ENCODE results near the gene CD36.

CD36 gene

GRCh38 chr7:80637911-80638765 is at the start of gene CD36:
Gene CD36, plus strand, starts transcription at chr7:80638642. Its CDS starts 8,099 bp downstream, at chr7:80646741.
- no peak for FAIRE-seq
- DNase-seq (ENCODE audit: extremely low spot score, insufficient read length, low read depth) = no peak

- DNase-seq (ENCODE audit: extremely low spot score, insufficient read length, low read depth) = no peak
- no peak for FAIRE-seq
These were observed 48.8 kb upstream of the CD36 start for GRCh38 chr7:80589631-80590030.

GRCh38 chr7:80591654-80592053 is 46.8 kb upstream of the CD36 start:
- DNase-seq (ENCODE audit: extremely low spot score, insufficient read length, low read depth) (no peak), FAIRE-seq (no peak)

- FAIRE-seq = no peak
- no peak for DNase-seq (ENCODE audit: extremely low spot score, insufficient read length, low read depth)
These were observed 44.4 kb upstream of the CD36 start for GRCh38 chr7:80593869-80594586.

GRCh38 chr7:80596933-80597517 is 41.4 kb upstream of the CD36 start:
- FAIRE-seq (no peak), DNase-seq (ENCODE audit: extremely low spot score, insufficient read length, low read depth) (no peak)

- DNase-seq (ENCODE audit: extremely low spot score, insufficient read length, low read depth) = no peak
- FAIRE-seq = no peak
These were observed 40.6 kb upstream of the CD36 start for GRCh38 chr7:80597875-80598274.

- FAIRE-seq (no peak), DNase-seq (ENCODE audit: extremely low spot score, insufficient read length, low read depth) (no peak)
These were observed 38.4 kb upstream of the CD36 start for GRCh38 chr7:80600046-80600445.

GRCh38 chr7:80601999-80602398 is 36.4 kb upstream of the CD36 start:
- no peak for DNase-seq (ENCODE audit: extremely low spot score, insufficient read length, low read depth)
- FAIRE-seq = no peak

- DNase-seq (ENCODE audit: extremely low spot score, insufficient read length, low read depth) = no peak
- FAIRE-seq = no peak
These were observed 34.5 kb upstream of the CD36 start for GRCh38 chr7:80603940-80604339.

GRCh38 chr7:80604436-80604835 is 34.0 kb upstream of the CD36 start:
- FAIRE-seq (no peak), DNase-seq (ENCODE audit: extremely low spot score, insufficient read length, low read depth) (no peak)

- no peak for DNase-seq (ENCODE audit: extremely low spot score, insufficient read length, low read depth)
- FAIRE-seq = no peak
These were observed 31.3 kb upstream of the CD36 start for GRCh38 chr7:80607136-80607535.

- no peak for DNase-seq (ENCODE audit: extremely low spot score, insufficient read length, low read depth)
- FAIRE-seq = no peak
These were observed 30.1 kb upstream of the CD36 start for GRCh38 chr7:80608336-80608735.

GRCh38 chr7:80609751-80610150 is 28.7 kb upstream of the CD36 start:
- FAIRE-seq (no peak), DNase-seq (ENCODE audit: extremely low spot score, insufficient read length, low read depth) (no peak)

GRCh38 chr7:80611353-80611752 is 27.1 kb upstream of the CD36 start:
- FAIRE-seq = no peak
- DNase-seq (ENCODE audit: extremely low spot score, insufficient read length, low read depth) = no peak

- DNase-seq (ENCODE audit: extremely low spot score, insufficient read length, low read depth) = no peak
- no peak for FAIRE-seq
These were observed 26.7 kb upstream of the CD36 start for GRCh38 chr7:80611779-80612178.

GRCh38 chr7:80612880-80613279 is 25.6 kb upstream of the CD36 start:
- no peak for FAIRE-seq
- DNase-seq (ENCODE audit: extremely low spot score, insufficient read length, low read depth) = no peak

- no peak for FAIRE-seq
- DNase-seq (ENCODE audit: extremely low spot score, insufficient read length, low read depth) = no peak
These were observed 24.9 kb upstream of the CD36 start for GRCh38 chr7:80613519-80613918.

GRCh38 chr7:80614851-80615271 is 23.6 kb upstream of the CD36 start:
- FAIRE-seq (no peak), DNase-seq (ENCODE audit: extremely low spot score, insufficient read length, low read depth) (no peak)

- FAIRE-seq (no peak), DNase-seq (ENCODE audit: extremely low spot score, insufficient read length, low read depth) (no peak)
These were observed 20.3 kb upstream of the CD36 start for GRCh38 chr7:80618096-80618495.

GRCh38 chr7:80619741-80620140 is 18.7 kb upstream of the CD36 start:
- FAIRE-seq (no peak), DNase-seq (ENCODE audit: extremely low spot score, insufficient read length, low read depth) (no peak)

GRCh38 chr7:80622541-80622940 is 15.9 kb upstream of the CD36 start:
- no peak for DNase-seq (ENCODE audit: extremely low spot score, insufficient read length, low read depth)
- no peak for FAIRE-seq
